ENCODE results near the gene MAN2B2.

DNA sequence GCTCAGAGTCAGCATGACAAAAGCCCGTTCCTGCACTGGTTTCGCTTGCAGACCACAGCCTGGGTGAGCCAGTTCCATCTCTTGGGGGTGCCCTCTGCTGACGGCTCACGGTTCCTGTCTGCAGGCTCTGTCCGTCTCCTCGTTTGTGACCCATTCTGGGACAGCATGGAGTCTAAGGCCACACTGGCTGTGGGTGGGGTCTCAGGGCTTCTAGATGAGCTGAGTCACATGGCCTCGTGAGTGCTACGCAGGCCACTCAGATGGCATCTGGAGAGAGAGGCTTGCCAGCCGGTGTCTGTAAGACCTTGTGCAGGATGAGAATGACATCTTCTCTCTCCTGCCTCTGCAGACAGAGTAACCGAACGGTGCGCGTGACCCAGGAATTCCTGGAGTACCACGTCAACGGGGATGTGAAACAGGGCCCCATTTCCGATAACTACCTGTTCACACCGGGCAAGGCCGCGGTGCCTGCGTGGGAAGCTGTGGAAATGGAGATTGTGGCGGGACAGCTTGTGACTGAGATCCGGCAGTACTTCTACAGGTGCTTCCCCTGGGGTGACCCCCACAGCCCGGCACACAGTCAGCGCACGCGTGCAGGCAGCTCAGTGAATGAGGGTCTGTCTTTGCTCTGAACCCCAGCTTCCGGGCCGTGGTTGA, 33.9 kb downstream of the MAN2B2 start:
- TF ChIP-seq, protein P1, sequence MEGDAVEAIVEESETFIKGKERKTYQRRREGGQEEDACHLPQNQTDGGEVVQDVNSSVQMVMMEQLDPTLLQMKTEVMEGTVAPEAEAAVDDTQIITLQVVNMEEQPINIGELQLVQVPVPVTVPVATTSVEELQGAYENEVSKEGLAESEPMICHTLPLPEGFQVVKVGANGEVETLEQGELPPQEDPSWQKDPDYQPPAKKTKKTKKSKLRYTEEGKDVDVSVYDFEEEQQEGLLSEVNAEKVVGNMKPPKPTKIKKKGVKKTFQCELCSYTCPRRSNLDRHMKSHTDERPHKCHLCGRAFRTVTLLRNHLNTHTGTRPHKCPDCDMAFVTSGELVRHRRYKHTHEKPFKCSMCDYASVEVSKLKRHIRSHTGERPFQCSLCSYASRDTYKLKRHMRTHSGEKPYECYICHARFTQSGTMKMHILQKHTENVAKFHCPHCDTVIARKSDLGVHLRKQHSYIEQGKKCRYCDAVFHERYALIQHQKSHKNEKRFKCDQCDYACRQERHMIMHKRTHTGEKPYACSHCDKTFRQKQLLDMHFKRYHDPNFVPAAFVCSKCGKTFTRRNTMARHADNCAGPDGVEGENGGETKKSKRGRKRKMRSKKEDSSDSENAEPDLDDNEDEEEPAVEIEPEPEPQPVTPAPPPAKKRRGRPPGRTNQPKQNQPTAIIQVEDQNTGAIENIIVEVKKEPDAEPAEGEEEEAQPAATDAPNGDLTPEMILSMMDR (optimal IDR thresholded peaks at IDR 0.05 in 1 of 3, IDR thresholded peaks at IDR 0.05 in 1 of 3, conservative IDR thresholded peaks at IDR 0.05 in 1 of 3; ENCODE audit: extremely low read depth in 1 of 3, insufficient read depth in 2 of 3, low read length in 3 of 3) = no peak
- TF ChIP-seq EZH2 (IDR thresholded peaks at IDR 0.05; ENCODE audit: low read length) = no peak
